Posterior cingulate gyrus (tissue), 11 donors: ENCODE data around the gene MTUS2.
A peak's percentile ranks its signal among the peaks of the same experiment; 100 is the strongest.

Experiments used
- DNase-seq, 10 donors: peaks; one replicate each; pipeline versions ENCODE4 v3.0.0 to v3.0.0-alpha.2; 2020 to 2021; ENCODE audit warnings: mixed read lengths in 3 of 10
- intact Hi-C: fragments of 100-400 bp; cut with DNase I; formaldehyde crosslinking; loops from one replicate; pipeline ENCODE4 v1.15.1; 2023

MTUS2 gene

GRCh38 chr13:28820099-28821051, at the start of gene MTUS2:
Gene MTUS2 (plus strand): TSS chr13:28820339.
- intact Hi-C loops: no loop called here
- DNase-seq: peak in 8 of 10 donors; percentile 26 to 88 (median 38)

GRCh38 chr13:28778308-28779215, 41.6 kb upstream of the MTUS2 start:
- intact Hi-C loops: no loop called here
- DNase-seq: peak in 1 of 10 donors; percentile 72

GRCh38 chr13:28792992-28793391, 27.1 kb upstream of the MTUS2 start:
- intact Hi-C loops: loop anchor here (10.0 kb wide), 2 partner anchors 118 to 468 kb away; no protein-coding TSS in a partner anchor

GRCh38 chr13:28794396-28794795, 25.7 kb upstream of the MTUS2 start:
- no peak for DNase-seq
- intact Hi-C loops: loop anchor here (10.0 kb wide), 2 partner anchors 120 to 470 kb away; no protein-coding TSS in a partner anchor

More at GRCh38 chr13:28792992-28793391, 27.1 kb upstream of the MTUS2 start:
- DNase-seq: no peak

- intact Hi-C loops: loop anchor here (10.0 kb wide), 2 partner anchors 122 to 472 kb away; no protein-coding TSS in a partner anchor
- no peak for DNase-seq
Measured at GRCh38 chr13:28796938-28797257, 23.2 kb upstream of the MTUS2 start.

GRCh38 chr13:28805193-28805819, 14.8 kb upstream of the MTUS2 start:
- DNase-seq: no peak
- intact Hi-C loops: no loop called here

GRCh38 chr13:28817204-28817603, 2.9 kb upstream of the MTUS2 start:
- DNase-seq: no peak
- intact Hi-C loops: no loop called here

GRCh38 chr13:28819046-28819730, 951 bp upstream of the MTUS2 start:
- peak in 3 of 10 donors; percentile 4 to 91 (median 27) for DNase-seq
- intact Hi-C loops: loop anchor here (2.0 kb wide), 1 partner anchor 550 kb away; no protein-coding TSS in a partner anchor

GRCh38 chr13:28819735-28820098, 422 bp upstream of the MTUS2 start:
- DNase-seq: peak; percentile 28 to 95 (median 58)

GRCh38 chr13:28822151-28822550, 2.0 kb downstream of the MTUS2 start:
- no peak for DNase-seq
- intact Hi-C loops: no loop called here

More at GRCh38 chr13:28819735-28820098, 422 bp upstream of the MTUS2 start:
- intact Hi-C loops: loop anchor here (2.0 kb wide), 1 partner anchor 549 kb away; no protein-coding TSS in a partner anchor

- DNase-seq: no peak
- intact Hi-C loops: no loop called here
Measured at GRCh38 chr13:28822801-28823200, 2.7 kb downstream of the MTUS2 start.

GRCh38 chr13:28825379-28825778, 5.2 kb downstream of the MTUS2 start:
- no peak for DNase-seq
- intact Hi-C loops: no loop called here

GRCh38 chr13:28826368-28826767, 6.2 kb downstream of the MTUS2 start:
- no peak for DNase-seq
- intact Hi-C loops: no loop called here

GRCh38 chr13:28830580-28830979, 10.4 kb downstream of the MTUS2 start:
- intact Hi-C loops: no loop called here
- DNase-seq: no peak

- DNase-seq: no peak
- intact Hi-C loops: no loop called here
Measured at GRCh38 chr13:28831117-28831516, 11.0 kb downstream of the MTUS2 start.

GRCh38 chr13:28837111-28837510, 17.0 kb downstream of the MTUS2 start:
- intact Hi-C loops: no loop called here
- no peak for DNase-seq

GRCh38 chr13:28843639-28844038, 23.5 kb downstream of the MTUS2 start:
- no peak for DNase-seq
- intact Hi-C loops: no loop called here

GRCh38 chr13:28849441-28849840, 29.3 kb downstream of the MTUS2 start:
- DNase-seq: no peak
- intact Hi-C loops: no loop called here

GRCh38 chr13:28850226-28850625, 30.1 kb downstream of the MTUS2 start:
- intact Hi-C loops: no loop called here
- DNase-seq: no peak

- intact Hi-C loops: no loop called here
- no peak for DNase-seq
Measured at GRCh38 chr13:28851422-28851821, 31.3 kb downstream of the MTUS2 start.
